ENCODE measurements around the gene CCNE1.

The CCNE1 gene

GRCh38 chr19:29842471-29843179 is 30.8 kb downstream of the CCNE1 start:
- FAIRE-seq, result no peak
- DNase-seq (ENCODE audit: low spot score), result no peak

- peak; percentile 84 for FAIRE-seq
- no peak for DNase-seq (ENCODE audit: low spot score)
Observed at GRCh38 chr19:29843180-29844051, 31.6 kb downstream of the CCNE1 start.

GRCh38 chr19:29844891-29845573 is 33.2 kb downstream of the CCNE1 start:
- peak; percentile 99 for DNase-seq (ENCODE audit: low spot score)
- peak; percentile 98 for FAIRE-seq

GRCh38 chr19:29845574-29846176 is 33.9 kb downstream of the CCNE1 start:
- DNase-seq (ENCODE audit: low spot score), result peak; percentile 76
- FAIRE-seq, result peak; percentile 89

GRCh38 chr19:29849208-29849607 is 37.4 kb downstream of the CCNE1 start:
- FAIRE-seq (no peak), DNase-seq (ENCODE audit: low spot score) (no peak)

GRCh38 chr19:29850482-29850881 is 38.7 kb downstream of the CCNE1 start:
- FAIRE-seq (no peak), DNase-seq (ENCODE audit: low spot score) (no peak)

- no peak for FAIRE-seq
- DNase-seq (ENCODE audit: low spot score), result no peak
Observed at GRCh38 chr19:29851769-29852521, 40.2 kb downstream of the CCNE1 start.

GRCh38 chr19:29854033-29854432 is 42.2 kb downstream of the CCNE1 start:
- FAIRE-seq (peak; percentile 55), DNase-seq (ENCODE audit: low spot score) (no peak)

- DNase-seq (ENCODE audit: low spot score), result no peak
- no peak for FAIRE-seq
Observed at GRCh38 chr19:29855087-29855486, 43.3 kb downstream of the CCNE1 start.

GRCh38 chr19:29855741-29856500 is 44.1 kb downstream of the CCNE1 start:
- no peak for FAIRE-seq

GRCh38 chr19:29858000-29858596 is 46.3 kb downstream of the CCNE1 start:
- FAIRE-seq, result no peak
- peak; percentile 74 for DNase-seq (ENCODE audit: low spot score)

More at GRCh38 chr19:29855741-29856500, 44.1 kb downstream of the CCNE1 start:
- no peak for DNase-seq (ENCODE audit: low spot score)

- DNase-seq (ENCODE audit: low spot score), result no peak
- FAIRE-seq, result no peak
Observed at GRCh38 chr19:29858621-29859020, 46.8 kb downstream of the CCNE1 start.

- no peak for FAIRE-seq
- no peak for DNase-seq (ENCODE audit: low spot score)
Observed at GRCh38 chr19:29860492-29860891, 48.7 kb downstream of the CCNE1 start.

- DNase-seq (ENCODE audit: low spot score), result no peak
Observed at GRCh38 chr19:29861574-29861973, 49.8 kb downstream of the CCNE1 start.

GRCh38 chr19:29866011-29866410 is 54.2 kb downstream of the CCNE1 start:
- FAIRE-seq (no peak), DNase-seq (ENCODE audit: low spot score) (no peak)

More at GRCh38 chr19:29861574-29861973, 49.8 kb downstream of the CCNE1 start:
- no peak for FAIRE-seq

GRCh38 chr19:29867984-29868383 is 56.2 kb downstream of the CCNE1 start:
- DNase-seq (ENCODE audit: low spot score), result no peak
- FAIRE-seq, result no peak

GRCh38 chr19:29871143-29871542 is 59.4 kb downstream of the CCNE1 start:
- no peak for DNase-seq (ENCODE audit: low spot score)
- no peak for FAIRE-seq

GRCh38 chr19:29872224-29872731 is 60.5 kb downstream of the CCNE1 start:
- FAIRE-seq (no peak), DNase-seq (ENCODE audit: low spot score) (no peak)
